GM19239 (cell line): ENCODE data around the gene GPR176.
"Not testable (repeated sequence)": the region's sequence is repeated elsewhere in the genome, so short reads cannot be mapped to it uniquely, and the experiment has no call there.

ENCODE experiments used
- DNase-seq: peaks from one replicate; pipeline ENCODE4 v3.0.0; 2011; ENCODE audit warnings: low spot score; ENCODE audit not compliant: insufficient read length
- FAIRE-seq: peaks from 2 replicates; lab custom pipeline; 2011; peaks lifted over from hg19 to GRCh38; lab: Jason Lieb, UNC

Gene GPR176

DNA sequence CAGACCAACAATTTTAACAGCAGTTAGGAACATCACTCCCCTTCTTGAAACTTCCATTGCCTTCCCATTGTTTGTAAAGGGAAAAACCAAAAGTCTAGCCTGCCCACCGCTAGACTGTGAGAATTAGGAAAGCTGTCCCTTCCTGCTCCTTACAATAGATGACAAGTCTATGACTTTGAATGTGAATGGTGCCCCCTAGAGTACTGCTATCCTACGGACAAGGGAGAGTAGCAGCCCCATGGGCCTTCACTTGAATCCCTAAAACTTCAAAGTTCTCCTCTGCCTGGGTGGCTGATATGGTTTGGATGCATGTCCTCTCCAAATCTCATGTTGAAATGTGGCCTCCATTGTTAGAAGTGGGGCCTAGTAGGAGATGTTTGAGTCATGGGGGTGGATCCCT, 96.4 kb downstream of the GPR176 start:
- FAIRE-seq (no peak), DNase-seq (no peak)

- no peak for FAIRE-seq
- DNase-seq, result no peak
Measured at GRCh38 chr15:39820050-39820602, 99.9 kb downstream of the GPR176 start.

DNA sequence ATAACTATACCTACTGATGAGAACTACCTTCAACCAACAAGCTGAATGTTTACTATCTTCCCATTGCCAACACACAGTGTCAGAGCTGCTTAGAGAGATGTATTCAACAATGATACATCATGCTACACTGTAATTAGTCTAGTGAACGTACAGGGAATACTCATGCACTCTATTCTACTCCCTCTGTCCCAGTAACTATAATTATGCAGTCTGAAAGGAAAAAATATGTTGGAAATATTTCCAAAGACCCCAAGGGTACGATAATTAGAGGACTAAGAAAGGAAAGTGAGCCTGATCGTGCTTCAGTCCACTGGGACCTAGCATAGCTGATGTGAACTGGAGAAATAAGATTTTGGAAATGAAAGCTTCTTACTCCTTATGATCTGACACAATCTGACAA, 100.5 kb downstream of the GPR176 start:
- DNase-seq (no peak), FAIRE-seq (no peak)

- DNase-seq (no peak), FAIRE-seq (no peak)
Measured at GRCh38 chr15:39817892-39818291, 102.2 kb downstream of the GPR176 start.

- DNase-seq (no peak), FAIRE-seq (no peak)
Measured at GRCh38 chr15:39814489-39814888, 105.6 kb downstream of the GPR176 start.

GRCh38 chr15:39812651-39813050, 107.4 kb downstream of the GPR176 start:
- DNase-seq, FAIRE-seq: not testable (repeated sequence)

- no peak for DNase-seq
- FAIRE-seq, result no peak
Measured at GRCh38 chr15:39808909-39809308, 111.2 kb downstream of the GPR176 start.

- DNase-seq, result no peak
Measured at GRCh38 chr15:39807791-39808190, 112.3 kb downstream of the GPR176 start.

GRCh38 chr15:39804026-39804425, 116.0 kb downstream of the GPR176 start:
- FAIRE-seq (no peak), DNase-seq (no peak)

More at GRCh38 chr15:39807791-39808190, 112.3 kb downstream of the GPR176 start:
- FAIRE-seq, result no peak

DNA sequence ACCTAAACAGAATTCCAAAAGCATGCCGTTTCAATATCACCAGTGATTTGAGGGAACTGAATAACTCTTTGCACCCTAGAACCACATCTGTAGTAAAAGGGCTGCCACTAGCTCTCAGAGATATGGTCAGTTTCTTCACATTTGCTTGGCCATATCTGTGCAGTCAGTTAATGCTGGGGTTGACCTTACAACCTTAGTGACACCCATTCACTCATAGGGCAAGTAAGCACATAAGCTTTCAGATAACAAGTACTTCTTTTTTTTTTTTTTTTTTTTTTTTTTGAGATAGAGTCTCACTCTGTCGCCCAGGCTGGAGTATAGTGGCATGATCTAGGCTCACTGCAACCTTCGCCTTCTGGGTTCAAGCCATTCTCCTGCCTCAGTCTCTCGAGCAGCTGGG, 117.0 kb downstream of the GPR176 start:
- FAIRE-seq, result no peak
- DNase-seq, result no peak

DNA sequence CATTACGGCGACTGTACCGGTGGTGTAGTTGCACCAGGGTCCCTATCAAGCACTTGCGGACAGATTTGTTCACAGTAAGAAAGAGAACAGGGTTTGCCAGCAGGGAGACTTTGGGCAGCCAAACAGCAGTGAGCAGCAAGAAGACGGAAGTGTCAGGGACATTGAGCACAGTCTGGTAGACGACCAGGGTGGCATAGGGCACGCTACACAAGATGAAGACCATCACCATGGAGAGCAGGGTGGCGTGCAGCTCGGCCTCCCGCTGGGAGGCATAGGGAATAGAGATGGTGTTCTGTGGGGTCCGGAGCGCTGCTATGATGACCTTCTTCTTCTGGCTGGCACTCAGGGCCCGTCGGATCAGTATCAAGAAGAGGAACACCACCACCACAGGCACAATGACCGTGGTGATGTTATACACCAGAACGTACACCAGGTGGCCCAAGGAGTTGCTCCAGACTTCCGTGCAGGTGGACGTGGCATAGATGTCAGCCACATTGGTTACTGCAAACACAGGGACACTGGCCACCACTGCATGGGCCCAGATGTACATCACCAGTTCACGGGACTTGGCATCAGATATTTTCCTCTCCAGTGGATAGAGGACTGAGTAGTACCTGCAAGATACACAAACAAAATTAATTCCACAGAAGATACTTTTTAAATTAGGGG, 118.3 kb downstream of the GPR176 start:
- DNase-seq, result peak; percentile 19
- peak; percentile 60 for FAIRE-seq

- FAIRE-seq, result no peak
- no peak for DNase-seq
Measured at GRCh38 chr15:39799552-39800011, 120.5 kb downstream of the GPR176 start.

DNA sequence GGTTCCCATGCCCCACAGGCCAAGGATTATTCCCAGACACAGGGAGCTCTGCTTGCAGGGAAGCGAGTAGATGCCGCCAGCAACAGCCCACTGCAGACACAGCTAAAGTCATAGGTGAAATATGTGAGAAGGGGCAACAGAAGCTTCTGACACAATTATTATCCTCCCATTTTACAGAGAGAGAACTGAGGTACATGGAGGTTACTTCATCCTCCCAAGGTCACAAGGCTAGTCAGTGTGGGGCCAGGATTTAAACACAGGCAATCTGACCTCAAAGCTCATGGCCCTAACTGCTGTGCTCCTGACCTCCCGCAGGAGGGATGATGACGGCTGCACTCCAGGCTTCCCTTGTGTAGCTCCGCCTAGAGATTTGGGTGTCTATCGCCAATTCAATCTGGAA, 121.7 kb downstream of the GPR176 start:
- no peak for FAIRE-seq
- no peak for DNase-seq

- FAIRE-seq, result no peak
- DNase-seq, result no peak
Measured at GRCh38 chr15:39797407-39797806, 122.7 kb downstream of the GPR176 start.

GRCh38 chr15:39796601-39797000, 123.5 kb downstream of the GPR176 start:
- FAIRE-seq (no peak), DNase-seq (no peak)

DNA sequence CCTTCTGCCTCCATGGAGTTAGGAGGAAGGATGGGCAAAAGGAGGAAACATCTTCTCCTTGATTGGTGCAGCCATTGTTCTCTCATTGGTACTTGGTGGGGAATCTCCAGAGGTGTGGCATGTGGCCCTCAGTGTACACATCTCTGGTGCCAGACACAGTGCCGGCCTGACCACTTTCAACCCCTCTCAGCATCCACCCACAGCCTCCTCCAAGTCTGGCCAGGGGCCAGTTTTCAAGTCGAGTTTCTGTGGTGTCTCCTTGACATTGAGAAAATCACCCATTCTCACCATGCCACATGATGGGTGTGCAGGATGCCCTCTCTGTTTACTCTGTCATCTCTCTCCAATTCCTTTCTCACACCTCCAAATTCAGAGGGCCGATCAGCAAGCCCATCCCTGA, 124.6 kb downstream of the GPR176 start:
- no peak for FAIRE-seq

DNA sequence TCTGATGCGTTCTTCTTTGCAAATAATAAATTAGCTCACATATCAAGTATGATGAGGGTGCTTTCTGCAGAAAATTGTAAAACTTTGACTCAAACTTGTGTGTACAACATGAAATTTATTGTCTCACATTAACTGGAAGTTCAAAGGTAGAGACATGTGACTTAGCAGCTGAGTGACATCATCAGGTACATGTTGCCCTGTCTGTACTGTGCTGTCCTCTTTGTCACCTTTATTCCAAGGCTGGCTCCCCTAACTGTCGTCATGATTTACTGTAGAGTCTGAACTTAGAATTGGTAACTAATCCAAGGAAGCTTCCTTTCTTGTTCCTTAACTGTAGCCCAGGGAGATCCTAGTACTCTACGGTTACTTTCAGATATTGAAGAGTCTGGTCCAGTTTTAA, 125.1 kb downstream of the GPR176 start:
- DNase-seq, result no peak
- FAIRE-seq, result no peak

More for the DNA sequence above, 124.6 kb downstream of the GPR176 start:
- DNase-seq, result no peak

DNA sequence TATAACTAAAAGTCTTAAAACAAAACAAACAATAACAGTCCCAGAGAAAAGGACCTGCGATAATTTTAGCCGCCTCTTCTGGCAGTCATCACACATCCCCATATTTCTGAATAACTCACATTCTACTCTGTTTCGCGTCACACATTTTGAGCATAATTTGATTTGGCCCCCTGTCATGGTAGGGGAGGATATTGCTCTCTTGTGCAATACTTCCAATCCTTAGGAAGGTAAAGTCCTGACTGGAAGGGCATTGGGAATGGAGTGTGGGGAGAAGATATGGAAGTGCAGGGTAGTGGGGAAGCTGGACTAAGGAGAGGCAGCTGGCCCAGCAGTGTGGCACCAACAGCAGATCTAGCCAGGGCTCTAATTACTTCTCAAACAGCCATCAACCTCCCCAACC, 126.1 kb downstream of the GPR176 start:
- DNase-seq (no peak), FAIRE-seq (no peak)

- no peak for FAIRE-seq
Measured at GRCh38 chr15:39792844-39793335, 127.2 kb downstream of the GPR176 start.

DNA sequence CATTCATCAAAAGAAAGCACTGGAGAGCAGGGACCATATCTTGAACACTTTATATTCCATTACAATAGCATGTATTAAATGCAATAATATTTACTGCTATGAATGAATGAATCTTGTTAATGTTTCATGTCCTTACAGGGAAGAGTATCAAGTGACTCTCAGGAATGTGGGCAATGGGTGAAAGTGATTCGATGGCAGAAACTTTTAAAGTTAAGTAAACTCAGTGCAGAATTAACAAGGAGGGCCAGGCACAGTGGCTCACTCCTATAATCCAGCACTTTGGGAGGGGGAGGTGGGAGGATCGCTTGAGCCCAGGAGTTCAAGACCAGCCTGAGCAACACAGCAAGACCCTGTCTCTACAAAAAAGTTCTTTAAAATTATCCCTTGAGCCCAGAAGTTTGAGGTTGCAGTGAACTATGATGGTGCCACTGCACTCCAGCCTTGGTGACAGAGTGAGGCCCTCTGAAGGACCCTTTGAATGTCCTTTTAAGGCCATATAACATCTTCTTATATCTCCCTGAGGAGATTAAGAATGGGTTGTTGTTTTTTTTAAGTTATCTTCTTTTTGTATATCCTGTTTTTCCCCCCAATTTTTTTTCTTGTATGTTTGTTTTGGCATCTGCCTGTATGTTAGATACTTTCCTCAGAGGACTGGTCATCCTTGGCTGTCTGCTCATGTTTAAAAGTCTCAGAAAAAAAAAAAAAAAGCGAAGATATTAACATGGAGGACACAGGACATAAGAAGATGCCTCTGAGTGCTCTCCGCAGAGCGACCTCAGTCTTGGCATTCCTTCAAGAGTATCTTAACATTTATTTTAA, 127.8 kb downstream of the GPR176 start:
- no peak for FAIRE-seq

More at GRCh38 chr15:39792844-39793335, 127.2 kb downstream of the GPR176 start:
- no peak for DNase-seq

DNA sequence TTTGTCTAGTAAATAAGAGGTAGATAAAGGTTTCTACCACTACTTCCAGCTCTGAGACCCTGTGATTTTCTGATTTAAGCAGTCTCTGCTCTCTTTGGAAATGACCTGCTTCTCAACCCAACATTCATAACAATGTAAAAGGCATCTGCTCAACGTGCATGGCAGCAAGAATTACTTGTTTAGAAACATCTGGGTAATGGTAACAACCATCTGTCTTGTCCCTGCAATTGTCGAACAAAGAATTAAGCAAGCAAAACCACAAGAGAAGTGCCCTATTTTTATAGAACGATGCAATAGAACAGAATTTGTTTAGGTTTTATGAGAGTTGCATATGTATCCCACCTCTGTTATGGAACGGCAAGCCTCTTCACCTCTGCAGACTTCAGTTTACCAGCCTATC, 130.3 kb downstream of the GPR176 start:
- DNase-seq (no peak), FAIRE-seq (no peak)

More for the DNA sequence above, 127.8 kb downstream of the GPR176 start:
- DNase-seq, result no peak
